Mesothelial cell of epicardium (in vitro differentiated cells): ENCODE measurements around the gene PIF1. TPM values are rescaled to one million over a fixed set of nuclear protein-coding genes. Genes with fewer than 3 reads are reported as not detected.

ENCODE experiments used
- DNase-seq, 2 experiments: peaks; one replicate each; pipeline ENCODE4 v3.0.0; 2021; ENCODE audit warnings: low spot score in 2 of 2; ENCODE audit not compliant: unreplicated experiment in 2 of 2
- H3K27ac Mint-ChIP-seq: 2 replicates; pipeline ENCODE4 v1.8.0; 2021; ENCODE audit warnings: mixed read lengths
- H3K27me3 Mint-ChIP-seq: 2 replicates; pipeline ENCODE4 v1.8.0; 2021; ENCODE audit warnings: low read depth, mixed read lengths
- H3K36me3 Mint-ChIP-seq: 2 replicates; pipeline ENCODE4 v1.8.0; 2021; ENCODE audit warnings: mixed read lengths
- H3K4me1 Mint-ChIP-seq: 2 replicates; pipeline ENCODE4 v1.8.0; 2021; ENCODE audit warnings: mixed read lengths
- H3K4me3 Mint-ChIP-seq: 2 replicates; pipeline ENCODE4 v1.8.0; 2021; ENCODE audit warnings: mild to moderate bottlenecking, moderate library complexity, mixed read lengths
- H3K9me3 Mint-ChIP-seq: 2 replicates; pipeline ENCODE4 v1.8.0; 2021; ENCODE audit warnings: mixed read lengths
- total RNA-seq: library from RNA; stranded (reverse); gene quantifications from 3 replicates; pipeline ENCODE4 v1.2.1, GENCODE V29; 2021
- TF ChIP-seq, protein P1 (sequence below): fragments of 200-600 bp; sonication (generic); IDR thresholded peaks from one replicate; pipeline ENCODE4 v1.5.0; 2021; ENCODE audit warnings: antibody characterized with exemption; ENCODE audit not compliant: unreplicated experiment

PIF1 gene
- total RNA-seq, 1 donor from 2014 or later, result 10.8 TPM

DNA sequence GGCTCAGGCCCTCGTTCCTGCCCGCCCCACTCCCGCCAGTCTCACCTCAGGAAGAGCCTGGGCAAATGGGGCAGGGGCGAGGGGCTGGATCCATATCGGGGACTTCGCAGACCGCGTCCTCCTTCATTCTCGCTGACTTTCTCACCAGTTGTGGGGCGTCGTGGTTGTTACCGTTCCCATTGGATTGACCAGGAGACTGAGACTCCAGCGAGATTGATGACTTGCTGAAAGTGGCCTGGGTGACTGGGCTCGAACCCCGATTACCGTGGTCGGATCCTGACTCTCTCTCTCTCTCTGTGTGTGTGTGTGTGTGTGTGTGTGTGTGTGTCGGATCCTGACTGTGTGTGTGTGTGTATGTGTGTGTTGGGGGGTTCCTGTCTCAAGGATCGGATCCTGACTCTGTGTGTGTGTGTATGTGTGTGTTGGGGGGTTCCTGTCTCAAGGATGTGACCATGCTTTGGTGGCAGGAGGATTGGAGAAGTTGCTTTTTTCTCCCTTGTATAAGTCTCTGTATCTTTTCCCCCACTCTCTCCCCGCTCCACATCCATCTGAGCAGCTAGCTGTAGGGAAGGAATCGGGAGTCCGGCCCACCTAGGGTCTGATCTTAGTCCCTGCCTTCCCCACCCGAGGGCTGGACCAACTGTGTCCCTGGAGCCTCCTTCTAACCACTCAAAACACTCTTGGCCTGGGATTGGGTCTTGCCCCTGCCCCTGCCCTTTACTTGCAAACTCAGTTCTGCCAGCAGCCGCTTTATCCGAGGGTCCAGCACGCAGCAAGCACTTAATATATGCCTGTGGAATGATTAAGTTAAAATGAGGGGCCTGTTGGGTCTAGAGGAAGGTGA, 16.9 kb upstream of the PIF1 start:
- DNase-seq, result no peak
- Mint-ChIP-seq H3K27me3 (no peaks in the 10 kb centered on the region), H3K4me3 (peak overlapping the region; percentile 76), H3K36me3 (no peaks in the 10 kb centered on the region), H3K4me1 (peaks cover 44% of the 10 kb centered on the region), H3K27ac (peak overlapping the region; percentile 62), H3K9me3 (no peaks in the 10 kb centered on the region)
- TF ChIP-seq, protein P1, sequence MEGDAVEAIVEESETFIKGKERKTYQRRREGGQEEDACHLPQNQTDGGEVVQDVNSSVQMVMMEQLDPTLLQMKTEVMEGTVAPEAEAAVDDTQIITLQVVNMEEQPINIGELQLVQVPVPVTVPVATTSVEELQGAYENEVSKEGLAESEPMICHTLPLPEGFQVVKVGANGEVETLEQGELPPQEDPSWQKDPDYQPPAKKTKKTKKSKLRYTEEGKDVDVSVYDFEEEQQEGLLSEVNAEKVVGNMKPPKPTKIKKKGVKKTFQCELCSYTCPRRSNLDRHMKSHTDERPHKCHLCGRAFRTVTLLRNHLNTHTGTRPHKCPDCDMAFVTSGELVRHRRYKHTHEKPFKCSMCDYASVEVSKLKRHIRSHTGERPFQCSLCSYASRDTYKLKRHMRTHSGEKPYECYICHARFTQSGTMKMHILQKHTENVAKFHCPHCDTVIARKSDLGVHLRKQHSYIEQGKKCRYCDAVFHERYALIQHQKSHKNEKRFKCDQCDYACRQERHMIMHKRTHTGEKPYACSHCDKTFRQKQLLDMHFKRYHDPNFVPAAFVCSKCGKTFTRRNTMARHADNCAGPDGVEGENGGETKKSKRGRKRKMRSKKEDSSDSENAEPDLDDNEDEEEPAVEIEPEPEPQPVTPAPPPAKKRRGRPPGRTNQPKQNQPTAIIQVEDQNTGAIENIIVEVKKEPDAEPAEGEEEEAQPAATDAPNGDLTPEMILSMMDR, result no peak

DNA sequence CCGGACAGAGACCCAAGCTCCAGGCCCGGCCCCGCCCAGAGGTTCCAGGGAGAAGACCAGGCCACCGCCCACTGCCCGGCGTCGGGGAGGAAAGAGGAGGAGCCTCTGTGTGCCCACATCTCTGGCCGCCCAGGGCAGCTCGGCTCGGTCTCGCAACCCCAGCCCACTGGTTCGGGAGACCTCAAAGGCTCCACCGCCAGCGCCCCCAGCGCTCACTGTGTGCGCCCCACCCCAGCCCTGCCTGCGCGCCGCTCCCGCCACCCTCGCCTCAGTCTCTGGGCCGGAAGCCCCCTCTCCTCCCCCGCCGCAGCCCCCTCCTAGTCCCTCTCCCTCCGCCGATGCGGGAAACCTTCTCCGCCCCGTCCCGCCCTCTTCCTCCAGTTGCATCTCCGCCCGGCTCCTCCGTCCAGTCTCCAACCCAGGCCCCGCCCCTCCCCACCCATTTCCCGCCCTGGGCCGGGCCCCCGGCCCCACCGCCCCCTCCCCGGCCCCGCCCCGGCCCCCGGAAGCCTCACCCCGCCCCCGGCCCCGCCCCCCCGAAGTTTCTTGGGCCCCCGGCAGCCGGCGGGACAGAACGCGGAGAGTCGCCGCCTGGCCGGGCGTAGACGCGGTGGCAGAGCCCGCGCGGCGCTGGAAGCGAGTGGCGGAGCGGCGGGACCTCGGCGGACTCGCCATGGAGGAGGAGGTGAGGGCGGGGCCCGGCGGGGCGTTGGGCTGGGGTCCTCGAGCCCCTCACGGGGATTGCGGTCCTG, 16.1 kb upstream of the PIF1 start, which contains the start of gene PLEKHO2:
Gene PLEKHO2 (plus strand): TSS at position 572 of the 752 bp plus-strand sequence. CDS start 102 bp downstream, at position 674.
- Mint-ChIP-seq H3K9me3 (no peaks in the 10 kb centered on the region), H3K27me3 (no peaks in the 10 kb centered on the region), H3K4me1 (peaks cover 44% of the 10 kb centered on the region), H3K27ac (peak within 1 kb of the TSS; percentile 62), H3K36me3 (no peaks in the 10 kb centered on the region), H3K4me3 (peak within 1 kb of the TSS; percentile 81)
- peak; percentile 88 to 91 for DNase-seq
- TF ChIP-seq, protein P1, result no peak

DNA sequence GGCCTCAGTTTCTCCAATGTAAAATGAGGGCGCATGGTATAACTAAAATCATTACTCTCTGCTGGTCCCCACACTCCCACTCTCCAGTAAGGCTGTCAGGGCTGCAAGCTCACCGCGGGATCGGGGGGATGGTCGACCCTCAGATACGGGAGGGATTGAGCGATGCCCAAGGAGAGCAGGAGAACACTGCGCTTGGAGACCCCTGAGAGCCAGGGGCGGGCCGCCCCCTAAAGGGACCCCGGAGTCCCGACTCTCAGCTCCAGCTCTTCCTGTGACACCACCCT, 15.6 kb upstream of the PIF1 start:
- H3K9me3 Mint-ChIP-seq, result no peaks in the 10 kb centered on the region

DNA sequence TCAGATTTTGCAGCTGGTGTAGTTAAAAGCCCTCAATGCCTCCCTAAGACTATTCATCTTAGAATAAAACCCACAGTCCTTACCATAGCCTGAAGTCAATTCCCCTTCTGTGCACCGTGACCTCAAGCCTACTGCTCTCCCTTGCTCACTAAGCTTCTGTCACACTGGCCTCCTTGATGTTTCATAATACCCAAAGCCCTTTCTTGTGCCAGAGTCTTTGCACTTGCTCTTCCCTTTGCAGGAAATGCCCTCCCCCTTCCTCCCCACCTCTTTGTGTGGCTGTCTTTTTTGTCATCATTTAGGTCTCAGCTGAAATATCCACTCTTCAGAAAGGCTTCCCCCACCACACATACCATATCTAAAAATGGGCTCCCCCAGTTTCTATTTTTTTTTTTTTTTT, 12.1 kb upstream of the PIF1 start:
- TF ChIP-seq, protein P1, result no peak
- Mint-ChIP-seq H3K9me3 (no peaks in the 10 kb centered on the region), H3K4me1 (peaks cover 20% of the 10 kb centered on the region), H3K4me3 (no peak overlapping the region), H3K36me3 (peaks cover 2% of the 10 kb centered on the region), H3K27me3 (no peaks in the 10 kb centered on the region), H3K27ac (no peak overlapping the region)
- no peak for DNase-seq

More for the DNA sequence above, 15.6 kb upstream of the PIF1 start:
- Mint-ChIP-seq H3K4me3 (peak overlapping the region; percentile 81), H3K27ac (peak overlapping the region; percentile 54), H3K27me3 (no peaks in the 10 kb centered on the region), H3K36me3 (no peaks in the 10 kb centered on the region), H3K4me1 (peaks cover 47% of the 10 kb centered on the region)
- TF ChIP-seq, protein P1, result no peak
- no peak for DNase-seq

DNA sequence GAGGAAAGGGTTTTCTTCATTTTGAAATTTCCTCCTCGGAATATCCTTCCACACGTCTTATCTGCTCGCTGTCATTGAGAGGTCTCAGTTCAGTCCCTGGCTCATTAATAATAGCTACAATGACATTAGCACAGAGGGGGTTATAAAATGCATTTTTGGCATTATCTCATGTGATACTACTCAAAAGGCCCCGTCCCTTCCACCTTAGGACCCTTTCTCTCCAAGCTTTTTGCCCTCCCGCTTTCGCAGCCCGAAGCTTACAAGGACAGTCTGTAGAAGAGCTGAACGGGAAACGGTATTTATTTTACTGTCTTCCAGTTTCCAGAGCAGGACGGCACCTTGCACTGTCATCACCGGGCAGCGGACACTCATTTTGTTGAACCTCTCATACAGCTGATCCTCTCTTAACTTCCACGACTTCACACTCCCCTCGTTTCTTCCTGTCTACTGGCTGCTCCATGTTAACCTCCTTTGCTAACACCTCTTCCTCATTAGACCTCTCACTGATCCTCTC, 10.6 kb upstream of the PIF1 start:
- Mint-ChIP-seq H3K27ac (peak overlapping the region; percentile 53), H3K4me1 (peaks cover 14% of the 10 kb centered on the region), H3K9me3 (no peaks in the 10 kb centered on the region), H3K36me3 (peaks cover 2% of the 10 kb centered on the region), H3K27me3 (no peaks in the 10 kb centered on the region), H3K4me3 (peak overlapping the region; percentile 48)
- TF ChIP-seq, protein P1, result no peak
- no peak for DNase-seq
